GM21576 (cell line): Measurements from ENCODE around the gene MIS18A.
"Not testable (repeated sequence)": the region's sequence is repeated elsewhere in the genome, so short reads cannot be mapped to it uniquely, and the experiment has no call there.

ENCODE experiments used
- ATAC-seq: cut with Tn5 transposase; IDR thresholded peaks from one replicate; pipeline ENCODE4 v1.9.1; 2021; ENCODE audit warnings: mild to moderate bottlenecking, moderate library complexity; ENCODE audit not compliant: unreplicated experiment

The MIS18A gene

DNA sequence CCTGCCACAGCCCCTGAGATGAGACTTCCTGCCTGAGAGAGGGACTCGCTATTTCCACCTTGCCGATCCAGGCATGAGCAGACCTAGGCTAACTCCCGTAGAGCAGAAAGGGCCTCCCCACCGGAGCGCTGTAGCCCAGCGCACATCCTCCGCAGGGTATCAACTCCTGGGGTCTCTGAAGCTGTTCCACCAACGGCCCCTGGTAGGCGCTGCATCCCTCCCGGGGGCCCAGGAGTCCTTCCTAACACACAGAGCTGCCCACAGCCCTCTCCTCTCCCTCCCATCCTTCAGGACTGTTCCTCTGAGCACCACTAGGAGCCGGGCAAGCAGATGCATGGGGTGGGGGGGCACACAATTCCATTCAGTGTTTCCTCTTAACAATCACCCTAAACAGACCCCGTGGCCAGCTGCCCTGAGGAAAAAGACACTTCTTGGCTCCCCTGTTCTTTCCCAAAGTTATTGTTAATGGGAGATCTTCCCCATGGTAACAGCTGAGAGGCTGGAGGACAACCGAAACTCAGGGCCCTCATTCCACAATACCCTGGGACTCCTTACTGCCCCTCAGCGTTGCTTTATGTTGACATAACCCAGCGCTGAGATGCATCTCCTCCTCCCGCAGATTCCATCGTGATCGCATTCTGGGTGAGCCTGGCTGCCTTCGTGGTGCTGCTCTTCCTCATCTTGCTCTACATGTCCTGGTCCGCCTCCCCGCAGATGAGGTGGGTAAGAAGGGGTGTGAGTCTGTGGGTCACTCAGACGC, 27.4 kb upstream of the MIS18A start:
- ATAC-seq = no peak

GRCh38 chr21:32304998-32305397, 26.1 kb upstream of the MIS18A start:
- ATAC-seq = no peak

DNA sequence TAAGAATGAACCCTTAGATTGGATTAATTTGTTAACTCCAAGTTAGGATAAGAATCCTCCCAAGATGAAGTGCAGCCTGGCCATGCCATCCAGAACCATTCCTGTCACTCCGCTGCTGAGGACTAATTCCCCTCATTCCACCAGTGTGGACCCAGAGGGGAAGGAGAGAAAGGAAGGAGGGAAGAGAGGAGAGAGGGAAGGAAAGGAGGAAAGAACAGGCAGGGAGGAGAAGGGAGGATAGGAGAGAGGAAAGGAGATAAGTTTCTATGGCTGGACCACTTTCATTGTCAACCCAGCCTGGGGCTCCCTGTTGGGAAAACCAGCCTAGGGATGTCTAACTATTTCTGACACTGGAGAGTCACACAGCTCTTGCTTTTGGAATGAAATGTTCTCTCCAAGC, 24.5 kb upstream of the MIS18A start:
- no peak for ATAC-seq

- no peak for ATAC-seq
Measured at GRCh38 chr21:32302560-32302959, 23.7 kb upstream of the MIS18A start.

DNA sequence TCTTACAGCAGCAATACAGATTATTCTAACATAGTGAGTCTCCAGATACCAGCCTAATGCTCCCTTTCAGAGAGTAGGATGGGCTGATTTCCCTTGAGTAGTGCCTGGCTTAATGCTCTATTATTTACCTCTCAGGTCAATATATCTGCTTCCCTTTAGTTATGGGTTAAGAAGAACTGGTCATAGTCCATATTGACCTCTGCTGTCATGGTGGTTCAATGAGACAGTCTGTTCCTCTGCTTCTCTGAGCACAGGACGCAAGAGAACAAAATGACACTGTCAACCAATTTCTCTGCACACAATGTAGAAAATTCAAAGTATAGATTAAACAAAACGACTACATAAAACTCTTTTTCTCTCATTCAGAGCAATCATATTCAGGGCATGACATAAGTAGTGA, 22.7 kb upstream of the MIS18A start:
- no peak for ATAC-seq

DNA sequence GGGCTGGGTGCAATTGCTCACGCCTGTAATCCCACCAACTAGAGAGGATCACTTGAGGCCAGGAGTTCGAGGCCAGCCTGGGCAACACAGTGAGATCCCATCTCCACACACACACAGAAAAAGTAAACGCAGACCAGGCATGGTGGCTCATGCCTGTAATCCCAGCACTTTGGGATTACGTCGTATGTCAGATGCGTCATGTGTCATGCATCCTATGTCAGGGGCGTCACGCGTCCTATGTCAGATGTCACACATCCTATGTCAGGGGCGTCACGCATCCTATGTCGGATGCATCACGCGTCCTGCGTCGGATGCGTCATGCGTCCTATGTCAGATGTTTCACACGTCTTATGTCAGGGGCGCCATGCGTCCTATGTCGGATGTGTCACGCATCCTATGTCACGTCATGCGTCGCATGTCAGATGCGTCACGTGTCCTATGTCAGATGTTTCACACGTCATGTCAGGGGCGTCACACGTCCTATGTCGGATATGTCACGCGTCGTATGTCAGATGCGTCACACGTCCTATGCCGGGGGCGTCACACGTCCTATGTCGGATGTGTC, 21.4 kb upstream of the MIS18A start:
- ATAC-seq = no peak

- ATAC-seq = no peak
Measured at GRCh38 chr21:32299695-32300094, 20.8 kb upstream of the MIS18A start.

DNA sequence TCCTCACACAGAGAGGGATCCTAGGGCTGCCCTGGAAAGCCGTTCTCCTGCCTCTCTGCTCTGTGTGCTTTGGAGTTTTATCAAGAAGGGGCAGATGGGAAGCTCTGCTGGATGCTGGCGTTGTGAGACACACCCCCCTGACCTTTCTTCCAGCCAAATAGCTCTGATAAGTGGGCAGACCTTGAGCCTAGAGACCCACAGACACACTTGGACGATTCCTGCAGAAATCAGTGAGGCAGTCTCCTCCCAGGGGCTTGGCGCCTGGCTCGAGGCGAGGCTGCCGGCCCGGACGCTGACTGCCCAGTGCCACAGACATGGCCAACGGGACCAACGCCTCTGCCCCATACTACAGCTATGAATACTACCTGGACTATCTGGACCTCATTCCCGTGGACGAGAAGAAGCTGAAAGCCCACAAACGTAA, 19.8 kb upstream of the MIS18A start, which contains the start of gene MRAP:
TSS of gene MRAP (plus strand) at position 198 of the 424 bp plus-strand sequence. CDS start at position 315, 117 bp downstream.
- no peak for ATAC-seq

- ATAC-seq = no peak
Measured at GRCh38 chr21:32298148-32298559, 19.3 kb upstream of the MIS18A start.

GRCh38 chr21:32297449-32297848, 18.6 kb upstream of the MIS18A start:
- ATAC-seq = no peak

DNA sequence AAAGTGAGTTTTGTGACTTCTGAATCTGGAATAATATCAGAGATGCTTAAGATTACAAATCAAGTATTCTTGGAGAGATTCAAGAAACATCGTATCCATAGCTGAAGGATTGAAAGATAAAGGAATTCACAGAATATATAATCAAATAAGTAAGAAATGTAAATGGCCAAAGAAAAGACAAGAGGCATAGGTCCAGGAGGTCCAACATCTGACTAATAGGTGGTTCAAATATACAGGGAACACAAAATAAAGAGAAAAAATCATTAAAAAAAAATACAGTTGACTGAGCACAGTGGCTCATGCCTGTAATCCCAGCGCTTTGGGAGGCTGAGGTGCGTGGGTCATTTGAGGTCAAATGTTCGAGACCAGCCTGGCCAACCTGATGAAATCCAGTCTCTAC, 6.6 kb upstream of the MIS18A start:
- ATAC-seq = no peak

- ATAC-seq = no peak
Measured at GRCh38 chr21:32282992-32283391, 4.1 kb upstream of the MIS18A start.

DNA sequence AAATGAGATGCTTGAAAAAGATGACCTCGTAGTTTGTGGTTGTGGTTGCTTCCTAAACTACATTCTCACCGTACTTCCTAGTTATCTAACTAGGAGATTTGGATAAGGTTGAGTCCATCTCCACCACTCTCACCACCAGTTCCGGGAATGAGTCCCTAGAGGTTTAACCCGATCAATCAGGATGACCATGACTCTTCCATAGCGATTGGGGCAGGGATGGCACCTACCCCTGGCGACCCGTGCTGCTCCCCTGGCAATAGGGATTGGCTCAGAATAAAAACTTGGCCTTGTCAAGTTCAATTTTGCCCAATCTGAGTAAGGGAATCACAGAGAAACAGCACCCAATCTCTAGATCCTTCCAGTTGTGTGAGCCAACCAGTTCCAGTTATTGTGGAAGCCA, 2.7 kb upstream of the MIS18A start:
- ATAC-seq = no peak

DNA sequence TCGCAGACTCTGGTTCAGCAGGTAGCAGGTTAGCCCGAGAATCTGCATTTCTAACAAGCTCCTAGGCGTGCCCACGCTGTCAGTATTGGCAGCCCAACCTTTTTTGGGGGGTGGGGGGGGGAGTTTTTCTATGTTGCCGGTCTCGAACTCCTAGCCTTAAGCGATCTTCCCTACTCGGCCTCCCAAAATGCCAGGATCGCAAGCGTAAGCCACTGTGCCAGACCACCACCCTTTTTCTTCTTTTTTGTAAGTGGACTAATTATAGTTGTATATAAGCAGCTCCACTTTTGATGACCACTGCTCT, 480 bp upstream of the MIS18A start:
- peak; percentile 19 for ATAC-seq

DNA sequence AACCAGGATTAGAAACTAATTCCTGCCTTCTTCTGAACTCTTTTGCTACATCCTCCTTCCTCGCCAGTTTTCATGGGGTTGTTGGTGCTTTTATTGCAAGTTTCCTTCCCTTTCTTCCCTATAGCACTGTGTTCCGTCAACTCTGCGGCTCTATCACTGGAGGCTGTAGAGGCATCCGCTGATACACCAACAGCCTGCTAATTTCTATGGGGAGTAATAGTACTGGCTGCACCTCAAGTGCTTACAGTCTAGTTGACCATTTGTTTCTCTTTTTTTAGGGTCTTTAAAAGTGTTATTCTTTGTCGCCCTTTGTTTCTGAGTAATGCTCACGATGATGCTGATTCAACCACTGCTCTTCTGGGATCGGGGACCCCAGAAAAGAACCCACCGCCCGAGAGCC, 746 bp downstream of the MIS18A start:
- ATAC-seq = peak; percentile 21

- ATAC-seq = no peak
Measured at GRCh38 chr21:32276671-32277070, 2.2 kb downstream of the MIS18A start.

- no peak for ATAC-seq
Measured at GRCh38 chr21:32270748-32271147, 8.1 kb downstream of the MIS18A start.

GRCh38 chr21:32265321-32265720, 13.5 kb downstream of the MIS18A start:
- not testable (repeated sequence) for ATAC-seq

DNA sequence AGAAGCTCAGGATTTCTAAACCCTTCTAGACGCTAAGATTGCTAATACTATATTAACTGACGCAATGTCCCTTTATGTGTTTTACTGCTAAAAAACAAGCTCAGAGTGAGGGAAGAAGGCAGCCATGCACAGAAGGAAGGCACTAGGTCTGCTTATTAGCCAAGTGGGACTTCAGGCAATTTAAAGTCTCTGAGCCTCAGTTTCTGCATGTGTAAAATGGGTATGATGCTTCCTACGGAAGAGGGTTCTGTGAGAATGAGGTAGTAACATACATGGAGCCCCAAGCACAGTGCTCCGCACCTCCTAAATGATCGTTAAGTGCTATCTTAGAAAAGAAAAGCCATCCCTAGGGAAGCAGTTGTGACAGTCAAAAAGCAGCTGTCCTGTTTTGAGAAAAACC, 16.9 kb downstream of the MIS18A start:
- no peak for ATAC-seq

- no peak for ATAC-seq
Measured at GRCh38 chr21:32260130-32260529, 18.7 kb downstream of the MIS18A start.

GRCh38 chr21:32258786-32259048, 20.1 kb downstream of the MIS18A start:
- not testable (repeated sequence) for ATAC-seq

GRCh38 chr21:32257962-32258785, 20.7 kb downstream of the MIS18A start:
- peak; percentile 66 for ATAC-seq
